GM12874 (cell line): ENCODE results near the gene CATSPER3.

ENCODE experiments used
- CTCF ChIP-seq: IDR thresholded peaks from 2 replicates; pipeline ENCODE4 v1.5.1; 2011; ENCODE audit warnings: low read depth, mild to moderate bottlenecking, control low read depth, low read length, moderate library complexity; ENCODE audit not compliant: insufficient read depth

The CATSPER3 gene

DNA sequence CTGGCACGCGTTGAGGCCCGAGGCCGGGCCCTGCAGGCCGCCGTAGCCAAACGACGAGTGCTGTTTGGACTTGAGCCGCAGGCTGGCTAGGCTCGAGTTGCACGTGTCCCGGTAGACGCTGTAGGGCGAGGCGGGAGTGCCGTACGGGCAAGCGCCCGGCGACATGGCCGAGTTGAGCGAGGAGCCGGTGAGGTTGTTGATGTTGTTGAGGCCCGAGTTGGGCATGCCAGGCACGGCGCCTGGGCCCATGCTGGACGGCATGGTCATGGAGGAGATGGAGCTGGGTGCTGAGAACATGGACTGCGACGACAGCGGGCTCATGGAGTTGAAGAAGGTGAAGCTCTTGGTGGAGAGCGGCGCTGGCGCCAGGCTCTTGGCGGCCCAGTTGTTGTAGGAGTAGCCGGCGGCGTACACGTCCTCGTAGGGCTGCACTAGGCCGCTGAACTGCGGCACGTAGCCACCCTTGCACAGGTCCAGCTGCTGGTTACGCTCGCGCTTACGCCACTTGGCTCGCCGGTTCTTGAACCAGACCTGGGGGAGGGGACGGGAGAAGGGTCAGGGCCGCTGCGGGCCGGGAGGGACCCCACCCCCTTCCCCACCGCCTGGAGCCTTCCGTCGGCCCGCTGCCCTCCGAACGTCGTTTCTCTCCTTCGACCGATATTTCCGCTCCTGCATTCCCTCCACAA lies 61.2 kb downstream of the CATSPER3 start:
- no peak for TF ChIP-seq CTCF

DNA sequence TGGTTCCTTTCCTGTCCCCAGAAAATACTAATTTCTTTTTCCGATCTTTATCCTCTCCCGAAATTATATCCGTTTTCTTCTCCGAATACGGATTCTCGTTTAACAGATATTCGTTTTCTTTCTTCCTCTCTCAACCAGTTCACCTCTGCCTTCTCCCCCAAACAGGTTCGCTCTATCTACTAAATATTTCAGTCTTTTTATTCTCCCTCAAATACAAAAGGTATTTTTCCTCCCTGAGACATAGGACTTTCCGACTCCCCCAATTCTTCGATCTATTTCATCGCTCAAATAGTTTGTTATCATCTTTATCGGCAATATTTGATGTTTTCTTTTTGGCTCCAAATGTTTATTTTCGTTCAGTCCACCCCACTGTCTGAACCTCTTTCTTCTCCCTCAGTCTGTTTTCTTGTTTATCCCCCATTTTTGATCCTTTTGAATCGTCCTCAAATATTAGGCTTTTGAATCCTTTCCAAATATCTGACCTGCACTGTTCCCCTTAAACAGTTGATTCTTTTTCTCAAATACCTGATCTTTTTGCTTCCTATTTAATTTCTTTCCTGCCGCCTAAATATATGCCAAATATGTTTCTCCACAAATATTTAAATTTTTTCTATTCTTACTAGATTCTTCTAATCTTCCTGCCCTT lies 61.9 kb downstream of the CATSPER3 start:
- TF ChIP-seq CTCF = no peak

- no peak for TF ChIP-seq CTCF
These were observed 62.6 kb downstream of the CATSPER3 start for GRCh38 chr5:135030123-135030955.

DNA sequence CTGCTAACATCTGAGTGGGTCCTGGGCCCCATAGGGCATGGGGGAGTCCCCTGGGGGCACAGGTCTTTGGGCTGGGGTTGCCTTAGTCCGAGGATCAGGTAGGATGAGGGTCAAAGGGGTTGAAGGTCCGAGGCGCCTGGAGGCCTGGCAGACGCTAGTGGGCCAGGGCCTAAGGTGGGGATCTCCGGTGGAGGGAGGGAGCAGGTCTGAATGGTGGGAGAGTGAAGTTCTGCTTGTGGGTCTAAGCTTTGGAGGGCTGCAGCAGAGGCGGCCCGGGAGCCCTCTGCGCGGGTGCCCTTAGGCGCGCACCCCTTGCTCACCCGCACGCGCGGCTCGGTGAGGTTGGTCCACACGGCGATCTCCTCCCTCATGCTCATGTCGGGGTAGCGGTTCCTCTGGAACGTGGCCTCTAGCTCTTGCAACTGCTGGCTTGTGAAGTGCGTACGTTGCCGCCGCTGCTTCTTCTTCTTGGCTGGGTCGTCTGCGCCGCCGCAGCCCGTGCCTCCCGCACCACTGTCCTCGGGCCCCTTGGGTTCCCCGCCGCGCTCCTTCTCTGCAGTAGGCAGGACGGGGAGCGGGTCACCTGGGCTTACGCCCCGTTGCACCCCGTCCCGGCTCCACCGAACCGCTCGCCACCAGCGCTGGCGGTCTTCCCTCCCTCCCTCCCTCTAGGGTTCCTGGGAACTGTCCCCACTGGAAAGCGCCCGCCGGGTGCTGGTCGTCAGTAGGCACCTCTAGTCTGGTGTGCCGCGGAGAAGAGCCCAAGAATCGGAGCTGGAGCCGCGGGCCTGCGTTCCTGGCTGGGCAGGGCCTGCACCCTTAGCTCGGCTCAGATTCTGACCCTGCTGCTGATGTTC lies 63.5 kb downstream of the CATSPER3 start:
- TF ChIP-seq CTCF = no peak

GRCh38 chr5:135031813-135032694 lies 64.3 kb downstream of the CATSPER3 start:
- no peak for TF ChIP-seq CTCF

DNA sequence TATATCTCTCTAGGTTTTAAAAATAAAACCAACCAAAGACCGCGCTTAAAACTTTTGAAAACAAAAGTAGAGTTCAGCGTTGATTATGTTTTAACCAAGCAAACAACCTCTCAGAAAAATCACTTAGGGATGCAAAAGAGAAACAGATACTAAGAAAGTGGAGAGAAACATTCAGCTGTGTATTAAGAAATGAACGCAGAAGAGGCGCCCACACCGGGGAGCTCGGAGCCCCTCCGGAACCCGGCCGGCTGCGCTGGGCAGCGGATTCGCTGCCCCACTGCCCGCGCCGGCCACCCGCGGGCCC lies 64.9 kb downstream of the CATSPER3 start:
- no peak for TF ChIP-seq CTCF
